Cardiac fibroblast (primary cell): ENCODE measurements around the gene CEP112.
"Not testable (repeated sequence)": the region's sequence is repeated elsewhere in the genome, so short reads cannot be mapped to it uniquely, and the experiment has no call there.

ENCODE experiments used
- DNase-seq, 2 donors: peaks; one replicate each; pipeline versions ENCODE4 v3.0.0 to v3.0.0-alpha.2; 2010; ENCODE audit warnings: low read depth in 2 of 2
- H3K4me3 ChIP-seq, 2 donors: replicated peaks in 1 of 2; 1 replicate in 1 of 2; 2 replicates in 1 of 2; pipeline ENCODE4 v1.5.1; 2011; ENCODE audit warnings: low read depth in 2 of 2, low read length in 2 of 2, mild to moderate bottlenecking in 2 of 2, moderate library complexity in 1 of 2
- CTCF ChIP-seq: IDR thresholded peaks from one replicate; pipeline ENCODE4 v1.5.1; 2011; ENCODE audit warnings: low read depth, mild to moderate bottlenecking, low read length, inconsistent platforms

The CEP112 gene

GRCh38 chr17:65690626-65691310 is 501.2 kb downstream of the CEP112 start:
- no peak overlapping the region for H3K4me3 ChIP-seq
- no peak for DNase-seq
- TF ChIP-seq CTCF, result no peak

- no peak for DNase-seq
- no peak for TF ChIP-seq CTCF
- H3K4me3 ChIP-seq, result no peak overlapping the region
Measured at GRCh38 chr17:65688307-65688706, 503.6 kb downstream of the CEP112 start.

GRCh38 chr17:65685110-65685509 is 506.8 kb downstream of the CEP112 start:
- no peak overlapping the region for H3K4me3 ChIP-seq
- no peak for TF ChIP-seq CTCF
- DNase-seq, result no peak

GRCh38 chr17:65684631-65685030 is 507.3 kb downstream of the CEP112 start:
- DNase-seq, result peak; percentile 11 to 75
- H3K4me3 ChIP-seq, result no peak overlapping the region
- no peak for TF ChIP-seq CTCF

- H3K4me3 ChIP-seq, result no peak overlapping the region
- DNase-seq, result no peak
- TF ChIP-seq CTCF, result no peak
Measured at GRCh38 chr17:65683428-65683827, 508.5 kb downstream of the CEP112 start.

- not testable (repeated sequence) for H3K4me3 ChIP-seq
- DNase-seq, result peak in 1 of 2 donors; percentile 26
Measured at GRCh38 chr17:65681763-65682162, 510.2 kb downstream of the CEP112 start.

- H3K4me3 ChIP-seq, result no peak overlapping the region
- no peak for TF ChIP-seq CTCF
- DNase-seq, result peak in 1 of 2 donors; percentile 28
Measured at GRCh38 chr17:65679165-65679845, 512.6 kb downstream of the CEP112 start.
